Endometrial microvascular endothelial cells (primary cell): ENCODE results near the gene FBXO24. TPM values are rescaled to one million over a fixed set of nuclear protein-coding genes. Genes with fewer than 3 reads are reported as not detected.

Experiments used
- in situ Hi-C: cut with HindIII; loops from 2 replicates; pipeline ENCODE4 v1.10.0; 2017; ENCODE audit warnings: low sequenced_read_pairs, low pct_unique_long_range_greater_than_20kb; ENCODE audit errors: inconsistent ontology term
- total RNA-seq: library from RNA; depleted of rRNA; stranded (reverse); fragments of >200 nt; gene quantifications from one replicate; pipeline ENCODE4 v1.2.3, GENCODE V29; 2015; ENCODE audit errors: inconsistent ontology term

FBXO24 gene
- total RNA-seq, 1 donor from 2014 or later, result 1.8 TPM

DNA sequence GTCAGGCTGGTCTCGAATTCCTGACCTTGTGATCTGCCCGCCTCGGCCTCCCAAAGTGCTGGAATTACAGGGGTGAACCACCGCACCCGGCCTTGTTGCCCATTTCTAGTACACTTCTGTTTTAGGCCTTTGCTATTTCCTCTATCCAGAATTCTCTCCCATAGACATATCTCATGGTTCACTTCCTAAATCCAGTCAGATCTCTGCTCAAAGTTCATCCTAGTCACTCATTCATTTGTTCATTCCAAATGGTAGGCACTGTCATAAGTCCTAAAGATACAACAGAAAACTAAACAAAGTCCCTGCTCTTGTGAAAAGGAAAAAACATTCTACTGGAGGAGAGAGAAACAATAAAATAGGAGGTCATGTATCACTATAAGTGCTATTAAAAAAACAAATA lies 23.8 kb downstream of the FBXO24 start:
- in situ Hi-C loops, result no loop called here

GRCh38 chr7:100611983-100612729 lies 26.0 kb downstream of the FBXO24 start, which contains the start of gene MOSPD3:
Gene MOSPD3 (plus strand): TSS chr7:100612540. CDS start chr7:100612792, 252 bp downstream.
- in situ Hi-C loops, result no loop called here

- in situ Hi-C loops, result no loop called here
Observed at GRCh38 chr7:100612730-100613390, 26.7 kb downstream of the FBXO24 start.

DNA sequence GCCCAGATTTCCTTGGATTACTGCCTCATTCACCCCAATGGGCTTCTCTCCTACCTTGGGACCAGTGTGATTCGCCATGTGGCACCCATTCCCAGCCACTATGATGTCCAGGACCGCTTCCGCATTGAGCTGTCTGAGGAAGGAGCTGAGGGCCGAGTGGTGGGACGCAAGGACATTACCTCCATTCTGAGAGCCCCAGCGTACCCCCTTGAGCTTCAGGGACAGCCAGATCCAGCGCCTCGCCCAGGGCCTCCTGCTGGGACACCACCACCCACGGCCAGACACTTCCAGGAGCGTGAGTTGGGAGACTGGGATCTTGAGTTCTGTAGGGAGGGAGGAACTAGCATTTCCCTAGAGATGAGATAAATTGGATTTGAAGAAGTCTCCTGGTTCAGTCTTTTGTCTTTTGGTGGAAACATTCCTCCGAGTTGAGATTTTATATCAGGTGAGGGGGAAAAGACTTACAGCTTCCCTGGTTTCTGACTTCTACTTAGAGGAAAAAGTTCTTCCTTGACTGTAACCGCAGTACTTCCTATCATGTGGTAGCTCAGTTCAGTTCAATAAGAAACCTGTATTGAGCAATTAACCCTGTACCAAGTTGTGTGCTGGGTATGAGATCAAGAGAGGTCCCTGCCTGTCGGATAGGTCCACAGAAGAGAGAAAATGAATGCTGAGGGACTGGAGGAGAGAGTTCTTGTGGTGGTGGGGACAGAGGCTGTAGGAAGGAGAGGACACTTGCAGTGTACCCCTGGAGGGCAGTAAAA lies 27.5 kb downstream of the FBXO24 start:
- in situ Hi-C loops, result no loop called here

DNA sequence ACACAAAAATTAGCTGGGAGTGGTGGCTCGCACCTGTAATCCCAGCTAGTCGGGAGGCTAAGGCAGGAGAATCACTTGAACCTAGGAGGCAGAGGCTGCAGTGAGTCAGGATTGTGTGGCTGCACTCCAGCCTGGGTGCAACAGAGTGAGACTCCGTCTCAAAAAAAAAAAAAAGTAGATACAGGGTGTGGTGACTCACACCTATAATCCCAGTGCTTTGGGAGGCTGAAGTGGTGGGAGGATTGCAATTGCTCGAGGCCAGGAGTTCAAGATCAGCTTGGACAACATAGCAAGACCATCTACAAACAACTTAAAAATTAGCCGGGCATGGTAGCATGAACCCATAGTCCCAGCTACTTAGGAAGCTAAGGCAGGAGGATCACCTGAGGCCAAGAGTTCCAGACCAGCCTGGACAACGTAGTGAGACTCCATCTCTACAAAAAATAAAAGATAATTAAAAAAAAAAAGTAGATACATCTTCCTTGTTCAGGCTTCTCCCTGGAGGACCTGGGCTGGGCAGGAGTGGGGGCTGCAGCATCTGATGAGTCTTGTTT lies 28.3 kb downstream of the FBXO24 start:
- in situ Hi-C loops, result no loop called here

DNA sequence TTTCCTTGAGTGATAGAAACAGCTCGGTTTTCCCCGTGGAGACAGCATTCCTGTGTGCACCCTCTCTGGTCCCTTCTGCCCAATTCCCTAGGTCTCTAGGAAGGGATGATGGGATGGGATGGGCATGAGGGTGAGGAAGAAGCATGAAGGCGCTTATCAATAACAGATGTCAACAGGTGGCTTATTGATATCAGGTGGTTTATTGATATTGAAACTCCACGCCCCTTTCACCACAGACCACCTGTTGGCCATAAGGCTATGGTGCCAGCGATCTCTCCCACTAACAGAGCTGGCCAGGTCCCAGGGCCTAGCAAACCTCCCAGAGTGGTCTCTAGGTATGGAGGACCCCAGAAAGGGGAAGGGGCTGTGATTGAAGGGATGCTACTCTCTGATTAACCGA lies 34.1 kb downstream of the FBXO24 start:
- in situ Hi-C loops, result no loop called here

GRCh38 chr7:100620804-100621203 lies 34.7 kb downstream of the FBXO24 start:
- in situ Hi-C loops, result no loop called here

DNA sequence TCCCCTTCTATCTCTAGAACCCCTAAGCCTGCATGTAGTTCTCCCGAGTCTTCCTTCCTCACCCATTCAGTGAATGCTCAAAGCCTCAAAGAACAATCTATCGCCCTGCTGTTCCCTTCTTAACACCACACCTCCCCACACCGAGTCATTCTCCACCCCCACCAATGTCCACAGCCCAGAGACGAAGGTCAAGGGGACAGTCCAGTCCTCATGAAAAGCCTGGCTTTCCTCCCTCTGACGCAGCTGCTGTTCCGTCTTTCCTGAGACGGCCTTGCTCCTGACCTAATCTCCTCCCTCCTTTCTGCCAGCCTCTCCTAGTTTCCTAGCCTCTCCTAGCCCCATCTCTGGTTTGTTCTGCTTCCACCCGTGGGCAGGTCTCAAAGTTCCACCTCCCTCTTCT lies 35.4 kb downstream of the FBXO24 start:
- in situ Hi-C loops, result no loop called here

DNA sequence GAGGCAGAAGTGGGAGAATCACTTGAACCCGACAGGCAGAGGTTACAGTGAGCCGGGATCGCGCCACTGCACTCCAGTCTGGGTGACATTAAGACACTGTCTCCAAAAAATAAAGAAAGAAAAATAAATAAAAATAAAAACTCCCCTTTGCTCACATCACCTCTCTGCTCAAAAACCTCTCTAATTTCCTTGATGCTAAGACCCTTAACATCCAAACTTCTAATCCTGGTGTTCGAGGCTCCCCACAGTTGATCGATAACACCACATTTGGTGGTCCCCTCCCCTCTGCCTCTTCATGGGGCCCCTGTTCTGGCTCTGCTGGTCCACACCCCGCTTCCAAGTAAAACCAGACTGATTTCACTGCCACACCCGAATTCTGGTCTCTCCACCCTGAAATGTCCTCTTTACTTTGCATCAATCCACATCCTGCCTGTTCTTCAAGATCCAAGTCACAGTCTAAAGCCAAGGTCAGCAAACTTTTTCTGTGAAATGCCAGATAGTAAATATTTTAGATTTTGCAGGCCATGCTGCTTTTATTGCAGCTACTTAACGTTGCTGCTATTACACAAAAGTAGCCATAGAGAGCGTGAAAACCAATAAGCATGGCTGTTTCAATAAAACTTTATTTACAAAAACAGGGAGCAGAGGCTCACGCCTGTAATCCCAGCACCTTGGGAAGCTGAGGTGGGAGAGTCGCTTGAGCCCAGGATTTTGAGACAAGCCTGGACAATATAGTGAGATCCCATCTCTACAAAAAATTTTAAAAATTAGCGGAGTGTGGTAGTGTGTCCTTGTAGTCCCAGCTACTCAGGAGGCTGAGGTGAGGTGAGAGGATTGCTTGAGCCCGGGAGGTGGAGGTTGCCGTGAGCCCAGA lies 38.1 kb downstream of the FBXO24 start:
- in situ Hi-C loops, result no loop called here

GRCh38 chr7:100626055-100626454 lies 39.9 kb downstream of the FBXO24 start:
- in situ Hi-C loops, result no loop called here

- in situ Hi-C loops, result no loop called here
Observed at GRCh38 chr7:100626530-100627237, 40.6 kb downstream of the FBXO24 start.

DNA sequence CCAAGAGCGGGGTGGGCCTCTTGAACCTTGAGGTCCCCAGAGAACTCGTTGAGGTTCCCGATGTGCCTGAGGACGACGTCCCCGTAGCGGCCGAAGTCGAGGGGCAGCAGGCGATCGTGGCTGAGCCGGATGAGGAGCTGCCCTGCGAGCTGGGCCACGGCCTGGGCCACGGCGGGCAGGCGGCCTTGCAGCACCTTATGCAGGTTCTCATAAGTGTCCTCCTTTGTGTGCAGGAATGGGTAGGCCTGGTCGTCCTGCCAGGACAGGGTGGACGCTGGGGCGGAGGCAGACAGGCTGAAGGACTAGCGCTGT lies 41.1 kb downstream of the FBXO24 start:
- in situ Hi-C loops, result no loop called here

GRCh38 chr7:100629117-100629716 lies 43.1 kb downstream of the FBXO24 start:
- in situ Hi-C loops, result no loop called here

GRCh38 chr7:100630066-100630465 lies 43.9 kb downstream of the FBXO24 start:
- in situ Hi-C loops, result no loop called here

GRCh38 chr7:100632951-100633717 lies 47.0 kb downstream of the FBXO24 start:
- in situ Hi-C loops, result no loop called here

- in situ Hi-C loops, result no loop called here
Observed at GRCh38 chr7:100639995-100640516, 53.9 kb downstream of the FBXO24 start.
